HG03064 (cell line): Measurements from ENCODE around the gene C6orf89.

Experiments
- ATAC-seq: cut with Tn5 transposase; IDR thresholded peaks from one replicate; pipeline ENCODE4 v1.9.1; 2021; ENCODE audit warnings: low read depth; ENCODE audit not compliant: unreplicated experiment

The C6orf89 gene

GRCh38 chr6:36851626-36852025, 34.1 kb upstream of the C6orf89 start:
- no peak for ATAC-seq

GRCh38 chr6:36852481-36853147, 33.1 kb upstream of the C6orf89 start:
- no peak for ATAC-seq

- ATAC-seq = no peak
Measured at GRCh38 chr6:36853325-36853724, 32.4 kb upstream of the C6orf89 start.

GRCh38 chr6:36855750-36856149, 30.0 kb upstream of the C6orf89 start:
- ATAC-seq = no peak

- ATAC-seq = no peak
Measured at GRCh38 chr6:36856277-36856676, 29.5 kb upstream of the C6orf89 start.

- no peak for ATAC-seq
Measured at GRCh38 chr6:36857325-36857724, 28.4 kb upstream of the C6orf89 start.

- ATAC-seq = no peak
Measured at GRCh38 chr6:36858407-36858981, 27.3 kb upstream of the C6orf89 start.

GRCh38 chr6:36860126-36860525, 25.6 kb upstream of the C6orf89 start:
- no peak for ATAC-seq

- ATAC-seq = no peak
Measured at GRCh38 chr6:36862164-36862847, 23.4 kb upstream of the C6orf89 start.

GRCh38 chr6:36862848-36863382, 22.8 kb upstream of the C6orf89 start:
- ATAC-seq = no peak

- no peak for ATAC-seq
Measured at GRCh38 chr6:36863670-36864540, 21.8 kb upstream of the C6orf89 start.

- no peak for ATAC-seq
Measured at GRCh38 chr6:36865835-36866234, 19.9 kb upstream of the C6orf89 start.

GRCh38 chr6:36867471-36868224, 18.1 kb upstream of the C6orf89 start:
- no peak for ATAC-seq

- ATAC-seq = no peak
Measured at GRCh38 chr6:36871686-36872085, 14.1 kb upstream of the C6orf89 start.

- ATAC-seq = no peak
Measured at GRCh38 chr6:36873115-36873514, 12.6 kb upstream of the C6orf89 start.

GRCh38 chr6:36873612-36874442, 11.9 kb upstream of the C6orf89 start:
- no peak for ATAC-seq

GRCh38 chr6:36874443-36875249, 11.1 kb upstream of the C6orf89 start, which contains the start of gene PPIL1:
Gene PPIL1, minus strand, starts transcription at chr6:36874803. Its CDS starts 31 bp downstream, at chr6:36874772.
- ATAC-seq = peak; percentile 79

GRCh38 chr6:36875250-36875633, 10.5 kb upstream of the C6orf89 start:
- no peak for ATAC-seq
